DOHH2 (cell line): ENCODE data around the gene SRXN1.

Experiments used
- H3F3A ChIP-seq: fragments of 200-600 bp; sonication (generic), shearing (Covaris generic); 2 replicates; pipeline ENCODE4 v1.6.0; 2016; ENCODE audit warnings: antibody characterized with exemption, mild to moderate bottlenecking; ENCODE audit not compliant: control insufficient read depth, insufficient read depth
- H3K27ac ChIP-seq: fragments of 200-600 bp; sonication (generic); 2 replicates; pipeline ENCODE4 v1.5.1; 2014; ENCODE audit warnings: low read depth, mild to moderate bottlenecking, low read length, moderate library complexity
- H3K27me3 ChIP-seq: fragments of 200-600 bp; sonication (generic); 2 replicates; pipeline ENCODE4 v1.6.1; 2014; ENCODE audit warnings: mild to moderate bottlenecking, low read length, mixed read lengths; ENCODE audit not compliant: control insufficient read depth
- H3K36me3 ChIP-seq: fragments of 200-600 bp; sonication (generic); 2 replicates; pipeline ENCODE4 v1.6.1; 2014; ENCODE audit warnings: mild to moderate bottlenecking, low read length, moderate library complexity, mixed read lengths; ENCODE audit not compliant: control insufficient read depth
- H3K4me1 ChIP-seq: fragments of 200-600 bp; sonication (generic); 2 replicates; pipeline ENCODE4 v1.6.1; 2014; ENCODE audit warnings: mild to moderate bottlenecking, low read length, mixed read lengths; ENCODE audit not compliant: control insufficient read depth
- H3K4me2 ChIP-seq: fragments of 200-600 bp; sonication (generic); 2 replicates; pipeline ENCODE4 v1.6.0; 2014; ENCODE audit warnings: mild to moderate bottlenecking, low read length, moderate library complexity
- H3K4me3 ChIP-seq: fragments of 200-600 bp; sonication (generic); 2 replicates; pipeline ENCODE4 v1.5.1; 2014; ENCODE audit warnings: mild to moderate bottlenecking, low read length, mixed read lengths
- H3K79me2 ChIP-seq: fragments of 200-600 bp; sonication (generic); 2 replicates; pipeline ENCODE4 v1.6.1; 2014; ENCODE audit warnings: mild to moderate bottlenecking, low read length, mixed read lengths; ENCODE audit not compliant: control insufficient read depth
- H3K9me2 ChIP-seq: fragments of 200-600 bp; sonication (generic); replicated peaks from 2 replicates; pipeline ENCODE4 v1.6.1; 2014; ENCODE audit warnings: mild to moderate bottlenecking, low read length, mixed read lengths; ENCODE audit not compliant: control insufficient read depth
- H3K9me3 ChIP-seq: fragments of 200-600 bp; sonication (generic); 2 replicates; pipeline ENCODE4 v1.6.1; 2014; ENCODE audit warnings: antibody characterized with exemption, low read length, mixed read lengths; ENCODE audit not compliant: control insufficient read depth, insufficient read depth
- H4K20me1 ChIP-seq: fragments of 200-600 bp; sonication (generic); 2 replicates; pipeline ENCODE4 v1.6.0; 2014; ENCODE audit warnings: low read depth, mild to moderate bottlenecking, antibody characterized with exemption, low read length, moderate library complexity; ENCODE audit not compliant: control insufficient read depth, insufficient read depth
- EZH2phosphoT487 ChIP-seq: fragments of 200-600 bp; sonication (generic); IDR thresholded peaks from 2 replicates; pipeline ENCODE4 v1.6.1; 2017; ENCODE audit warnings: borderline replicate concordance, mild to moderate bottlenecking, antibody characterized with exemption, low read length, moderate library complexity, mixed read lengths
- TF ChIP-seq, protein P1 (sequence below): fragments of 200-600 bp; sonication (generic); IDR thresholded peaks from one replicate; pipeline ENCODE4 v1.5.1; 2014; ENCODE audit warnings: antibody characterized with exemption, mild to moderate bottlenecking, low read depth, low read length; ENCODE audit not compliant: poor library complexity, severe bottlenecking

The SRXN1 gene

GRCh38 chr20:653110-653589 is at the start of gene SRXN1:
Gene SRXN1, minus strand, starts transcription at chr20:653200. Its CDS starts 15 bp downstream, at chr20:653185.
- Histone ChIP-seq H3K36me3 (peaks cover 20% of the 10 kb centered on the region), H4K20me1 (no peaks in the 10 kb centered on the region), H3K4me3 (peak within 1 kb of the TSS; percentile 81), H3K79me2 (peaks cover 19% of the 10 kb centered on the region), H3K27ac (no peak within 1 kb of the TSS), H3F3A (no peaks in the 10 kb centered on the region), H3K9me3 (no peaks in the 10 kb centered on the region), H3K4me1 (peaks cover 19% of the 10 kb centered on the region), H3K4me2 (peak within 1 kb of the TSS; percentile 76), H3K9me2 (no peaks in the 10 kb centered on the region), H3K27me3 (peaks cover 12% of the 10 kb centered on the region)
- TF ChIP-seq, protein P1, sequence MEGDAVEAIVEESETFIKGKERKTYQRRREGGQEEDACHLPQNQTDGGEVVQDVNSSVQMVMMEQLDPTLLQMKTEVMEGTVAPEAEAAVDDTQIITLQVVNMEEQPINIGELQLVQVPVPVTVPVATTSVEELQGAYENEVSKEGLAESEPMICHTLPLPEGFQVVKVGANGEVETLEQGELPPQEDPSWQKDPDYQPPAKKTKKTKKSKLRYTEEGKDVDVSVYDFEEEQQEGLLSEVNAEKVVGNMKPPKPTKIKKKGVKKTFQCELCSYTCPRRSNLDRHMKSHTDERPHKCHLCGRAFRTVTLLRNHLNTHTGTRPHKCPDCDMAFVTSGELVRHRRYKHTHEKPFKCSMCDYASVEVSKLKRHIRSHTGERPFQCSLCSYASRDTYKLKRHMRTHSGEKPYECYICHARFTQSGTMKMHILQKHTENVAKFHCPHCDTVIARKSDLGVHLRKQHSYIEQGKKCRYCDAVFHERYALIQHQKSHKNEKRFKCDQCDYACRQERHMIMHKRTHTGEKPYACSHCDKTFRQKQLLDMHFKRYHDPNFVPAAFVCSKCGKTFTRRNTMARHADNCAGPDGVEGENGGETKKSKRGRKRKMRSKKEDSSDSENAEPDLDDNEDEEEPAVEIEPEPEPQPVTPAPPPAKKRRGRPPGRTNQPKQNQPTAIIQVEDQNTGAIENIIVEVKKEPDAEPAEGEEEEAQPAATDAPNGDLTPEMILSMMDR, result peak; percentile 77
- no peak for TF ChIP-seq EZH2phosphoT487

DNA sequence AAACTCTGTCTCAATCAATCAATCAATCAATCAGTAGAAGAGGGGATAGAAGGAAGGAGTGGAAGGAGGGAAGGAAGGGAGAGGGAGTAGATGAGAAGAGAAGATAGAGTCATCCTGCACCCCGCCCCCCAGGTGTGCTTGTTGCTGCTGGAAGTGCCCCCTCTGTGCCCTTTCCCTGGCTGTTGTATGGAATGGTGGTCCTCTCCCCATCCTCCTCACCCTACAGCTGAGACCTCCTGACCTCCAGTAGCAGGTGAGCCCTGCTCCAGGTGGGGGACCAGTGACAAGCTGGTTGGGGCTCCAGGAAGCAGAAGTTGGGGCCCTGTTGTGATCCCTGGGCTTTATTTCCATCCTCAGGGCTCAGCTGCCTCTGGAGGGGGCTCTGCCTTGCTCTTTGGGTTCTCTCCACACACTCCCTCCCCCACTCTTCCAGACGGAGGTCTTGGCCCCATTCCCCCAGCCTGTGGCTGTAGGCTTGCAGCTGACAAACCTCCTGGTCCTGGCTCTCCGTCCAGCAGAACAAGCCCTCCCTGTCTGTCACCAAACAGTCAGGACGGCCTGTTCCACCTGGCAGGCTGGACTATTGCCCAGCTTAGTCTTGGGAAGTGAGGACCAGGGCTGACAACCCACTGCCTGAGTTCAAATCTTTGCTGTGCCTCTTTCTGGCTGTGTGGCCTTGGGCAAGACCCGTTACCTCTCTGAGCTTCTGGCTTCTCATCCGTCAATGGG is 48.6 kb upstream of the SRXN1 start:
- no peaks in the 10 kb centered on the region for H3K9me2 ChIP-seq
- no peaks in the 10 kb centered on the region for H4K20me1 ChIP-seq
- H3K36me3 ChIP-seq, result no peaks in the 10 kb centered on the region
- no peak overlapping the region for H3K4me2 ChIP-seq
- TF ChIP-seq EZH2phosphoT487, result no peak
- TF ChIP-seq, protein P1, result no peak
- H3K79me2 ChIP-seq, result no peaks in the 10 kb centered on the region
- no peaks in the 10 kb centered on the region for H3K4me1 ChIP-seq
- no peaks in the 10 kb centered on the region for H3K27me3 ChIP-seq
- no peaks in the 10 kb centered on the region for H3K9me3 ChIP-seq
- H3F3A ChIP-seq, result no peaks in the 10 kb centered on the region
- no peak overlapping the region for H3K27ac ChIP-seq
- no peak overlapping the region for H3K4me3 ChIP-seq

DNA sequence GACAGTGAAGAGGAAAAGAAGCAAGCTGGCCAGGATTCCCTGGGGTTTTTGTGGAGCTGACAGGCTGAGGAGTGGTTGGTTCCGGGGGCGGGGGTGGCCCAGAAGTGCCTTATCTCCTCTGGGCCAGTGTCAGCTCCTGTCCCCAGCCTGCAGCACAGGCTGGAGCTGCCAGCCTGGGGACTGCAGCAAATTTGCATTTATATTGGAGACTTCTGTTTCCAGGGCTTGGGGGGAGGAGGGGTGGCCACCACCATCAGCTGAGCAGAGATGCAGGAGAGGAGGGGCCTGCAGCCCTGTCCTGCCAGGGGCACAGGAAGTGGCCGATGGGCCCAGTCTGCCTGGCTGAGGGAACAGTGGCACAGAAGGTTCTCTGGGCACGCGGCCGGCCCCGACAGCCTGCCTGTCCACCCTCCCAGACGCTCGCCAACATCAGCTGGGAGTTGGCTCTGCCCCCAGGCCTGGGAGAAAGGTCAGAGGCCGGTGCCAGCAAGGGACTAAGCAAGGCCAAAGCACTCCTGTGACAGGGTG is 46.9 kb upstream of the SRXN1 start:
- no peak overlapping the region for H3K27ac ChIP-seq
- H4K20me1 ChIP-seq, result no peaks in the 10 kb centered on the region
- no peaks in the 10 kb centered on the region for H3K9me2 ChIP-seq
- H3K4me3 ChIP-seq, result no peak overlapping the region
- H3K36me3 ChIP-seq, result no peaks in the 10 kb centered on the region
- H3K4me2 ChIP-seq, result no peak overlapping the region
- no peaks in the 10 kb centered on the region for H3K4me1 ChIP-seq
- H3K9me3 ChIP-seq, result no peaks in the 10 kb centered on the region
- no peaks in the 10 kb centered on the region for H3K27me3 ChIP-seq
- no peaks in the 10 kb centered on the region for H3F3A ChIP-seq
- TF ChIP-seq EZH2phosphoT487, result no peak
- TF ChIP-seq, protein P1, result no peak
- no peaks in the 10 kb centered on the region for H3K79me2 ChIP-seq
